ENCODE results near the gene TENM4.

TENM4 gene

DNA sequence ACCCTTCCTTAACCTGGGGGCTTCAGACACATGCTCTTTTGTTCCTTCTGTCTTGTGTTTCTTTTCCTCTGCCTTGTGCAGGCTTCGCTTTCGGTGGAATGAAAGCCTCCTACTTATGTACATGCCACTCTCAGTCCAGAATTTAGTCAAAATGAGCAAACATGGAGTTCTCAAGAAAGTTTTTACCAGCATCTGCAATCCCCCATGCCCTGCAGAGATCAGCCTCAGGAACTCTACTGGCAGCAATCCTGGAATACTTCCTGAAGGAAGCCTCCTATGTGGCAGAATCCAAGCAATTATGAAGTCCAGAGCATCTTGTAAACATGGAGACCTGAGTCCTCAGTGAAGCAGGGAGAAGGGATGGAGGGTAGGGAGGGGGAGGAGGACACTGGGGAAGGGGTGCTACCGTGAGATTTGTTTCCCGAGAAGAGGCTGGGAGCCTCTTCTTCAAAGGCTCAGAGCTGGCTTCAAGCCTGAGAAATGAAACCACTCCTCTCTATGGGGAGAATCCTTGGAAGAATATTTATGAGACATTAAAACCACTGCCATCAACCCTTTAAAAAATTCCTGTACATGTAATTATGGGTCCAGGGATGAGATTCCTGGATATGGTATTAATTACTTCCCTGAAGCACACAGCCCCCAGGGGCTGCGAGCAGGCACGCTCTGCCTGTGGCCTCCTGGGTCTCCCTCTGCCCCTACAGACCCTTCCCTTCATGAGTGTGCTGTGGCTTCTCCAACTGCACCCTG, 58.4 kb downstream of the TENM4 start:
- DNase-seq, result no peak

DNA sequence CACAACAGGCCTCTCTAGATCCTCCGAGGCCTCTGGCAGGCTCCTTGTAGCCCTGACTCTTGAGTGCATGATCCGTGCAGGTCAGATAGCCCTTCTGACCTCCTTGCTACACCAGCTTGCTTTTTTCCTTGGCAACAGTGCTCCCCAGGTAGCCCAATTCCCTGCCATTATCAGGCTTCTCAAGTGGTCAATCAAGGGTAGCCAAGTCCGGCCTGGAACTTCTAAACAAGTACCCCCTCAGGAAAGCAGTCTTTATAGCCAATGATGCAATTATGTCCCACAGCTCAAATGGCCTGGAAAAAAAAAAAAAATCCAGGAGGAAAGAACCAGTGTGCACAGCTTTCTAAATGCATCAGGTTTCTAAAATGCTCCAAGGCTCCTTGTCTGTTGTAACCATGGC, 59.8 kb downstream of the TENM4 start:
- DNase-seq, result no peak

DNA sequence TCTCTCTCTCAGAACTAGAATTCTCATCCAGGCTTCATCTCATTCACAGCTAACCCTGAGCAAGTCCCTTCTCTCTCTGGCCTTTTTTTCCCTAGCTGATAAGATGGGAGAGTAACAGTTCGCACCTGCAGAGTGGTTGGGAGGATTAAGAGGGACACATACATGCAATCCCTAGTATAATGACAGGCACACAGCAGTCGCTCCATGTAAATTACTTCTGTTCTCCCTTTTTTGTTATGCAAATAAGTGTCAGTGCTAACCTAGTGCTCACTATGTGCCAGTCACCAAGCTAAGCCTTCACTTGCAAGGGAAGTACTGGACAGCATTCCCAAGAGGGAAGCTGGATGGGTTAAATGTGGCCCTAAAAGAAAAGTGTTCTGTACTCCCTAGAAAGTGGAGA, 63.4 kb downstream of the TENM4 start:
- no peak for DNase-seq

DNA sequence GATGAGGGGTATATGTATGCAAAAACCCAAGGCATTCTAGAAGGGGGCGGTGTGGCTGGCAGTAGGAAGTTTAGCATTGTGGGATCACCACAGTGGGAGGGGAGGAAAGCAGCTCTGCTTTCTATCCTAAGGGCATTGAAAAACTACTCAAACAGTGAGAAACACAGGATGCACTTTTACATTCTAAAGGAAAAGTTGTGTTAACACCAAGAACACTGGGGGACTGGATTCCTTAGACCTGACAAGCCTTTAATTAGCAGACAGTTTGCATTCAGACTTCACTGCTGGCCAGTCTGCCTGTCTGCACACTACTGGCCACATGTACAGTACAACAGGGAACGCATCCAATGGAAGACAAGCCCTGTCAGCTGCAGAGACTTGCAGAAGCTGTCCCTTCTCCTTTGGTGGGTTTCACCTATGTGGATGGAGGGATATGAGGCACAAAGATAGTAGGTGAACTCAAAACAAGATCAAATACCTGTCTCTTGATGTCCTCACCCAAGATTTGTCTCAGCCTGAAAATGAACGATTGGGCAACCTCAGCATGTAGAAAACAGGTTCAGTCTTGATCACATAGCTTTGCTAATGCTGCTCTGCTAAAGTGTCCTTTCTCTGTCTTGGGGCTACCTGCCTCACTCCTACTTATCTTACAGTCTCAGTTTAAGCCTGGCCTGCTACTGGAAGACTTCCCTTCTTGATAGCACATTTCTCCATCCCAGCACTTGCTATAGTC, 64.8 kb downstream of the TENM4 start:
- no peak for DNase-seq

- DNase-seq, result no peak
Observed at GRCh38 chr11:79374727-79375126, 66.1 kb downstream of the TENM4 start.

- DNase-seq, result no peak
Observed at GRCh38 chr11:79371724-79372123, 69.1 kb downstream of the TENM4 start.

DNA sequence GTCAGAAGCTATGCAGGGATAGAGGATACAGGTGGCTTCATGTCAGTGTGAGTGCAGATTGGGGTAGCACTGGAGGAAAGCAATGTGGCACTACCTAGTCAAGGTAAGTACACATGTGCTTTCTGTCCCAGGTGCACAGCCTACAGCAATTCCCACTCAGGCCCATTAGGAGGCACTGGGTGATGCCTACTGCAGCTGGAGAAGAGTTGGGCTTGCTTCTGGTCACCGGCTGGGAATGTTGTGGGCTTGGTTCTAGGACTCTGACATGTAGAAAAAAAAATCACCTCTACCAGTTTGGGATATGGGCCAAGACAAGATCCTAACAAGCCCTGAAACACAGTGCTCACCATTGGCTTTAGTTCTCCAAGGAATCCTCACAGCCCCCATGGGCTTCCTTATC, 69.7 kb downstream of the TENM4 start:
- DNase-seq, result no peak

DNA sequence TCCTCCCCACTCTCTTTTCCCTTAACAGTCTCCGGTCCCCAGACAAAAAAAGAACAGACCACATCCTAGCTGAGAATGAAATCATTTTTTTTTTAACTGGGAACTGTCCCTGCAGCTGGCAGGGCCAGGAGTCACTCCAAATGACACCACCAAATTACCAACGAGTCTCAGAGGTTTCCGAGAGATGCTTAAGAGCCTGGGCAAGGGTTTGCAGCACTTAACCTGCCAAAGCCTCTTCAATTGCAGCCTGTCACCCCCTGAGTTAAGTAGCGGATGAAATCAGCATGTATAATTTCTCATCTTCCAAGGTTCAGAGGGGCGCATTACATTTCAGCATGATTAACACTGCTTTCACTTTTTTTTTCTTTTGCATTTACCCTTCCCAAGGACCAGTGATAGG, 71.8 kb downstream of the TENM4 start:
- no peak for DNase-seq

GRCh38 chr11:79367844-79368243, 73.0 kb downstream of the TENM4 start:
- no peak for DNase-seq

DNA sequence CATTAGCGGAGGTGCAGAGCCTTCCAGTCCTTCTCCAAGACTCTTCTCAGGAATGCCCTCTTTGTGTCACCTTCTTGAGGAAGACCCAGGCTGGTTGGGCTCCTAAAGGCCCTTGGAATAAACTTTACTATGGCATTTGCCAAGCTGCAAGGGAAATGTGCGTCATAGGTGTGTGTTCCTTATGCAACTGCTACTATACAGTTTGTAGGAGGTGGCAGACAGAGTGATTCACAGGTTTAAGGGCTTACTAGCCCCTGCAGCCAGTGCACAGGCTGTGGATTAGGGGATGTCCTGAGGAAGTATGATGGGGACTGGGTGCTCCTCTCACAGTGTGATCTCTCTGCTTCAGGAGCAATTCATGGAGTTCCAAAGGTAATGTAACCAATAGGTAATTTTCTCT, 74.6 kb downstream of the TENM4 start:
- DNase-seq, result no peak

DNA sequence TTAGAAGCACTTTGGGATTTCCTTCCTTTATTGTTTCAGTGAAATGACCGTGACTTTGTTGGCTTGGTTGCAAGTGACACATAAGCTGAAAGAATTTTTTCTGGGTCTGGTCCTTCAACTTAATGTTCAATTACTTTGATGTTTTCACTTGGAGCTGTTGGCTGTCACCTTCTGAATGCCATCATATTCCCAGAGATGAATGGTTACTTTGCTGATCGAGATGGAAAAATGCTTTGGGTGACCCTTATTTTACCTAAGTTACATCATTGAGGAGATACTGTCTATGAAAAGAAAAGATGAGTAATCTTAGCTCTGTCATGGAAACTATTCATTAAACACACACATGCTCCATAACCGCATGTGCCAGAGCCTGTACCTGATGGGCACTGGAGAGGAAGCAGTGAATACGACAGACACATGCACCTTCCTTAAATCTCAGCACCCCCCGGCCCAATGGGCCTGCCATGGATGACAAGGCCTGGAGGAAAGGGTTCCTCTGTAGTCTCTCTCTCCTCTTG, 76.9 kb downstream of the TENM4 start:
- DNase-seq, result no peak

DNA sequence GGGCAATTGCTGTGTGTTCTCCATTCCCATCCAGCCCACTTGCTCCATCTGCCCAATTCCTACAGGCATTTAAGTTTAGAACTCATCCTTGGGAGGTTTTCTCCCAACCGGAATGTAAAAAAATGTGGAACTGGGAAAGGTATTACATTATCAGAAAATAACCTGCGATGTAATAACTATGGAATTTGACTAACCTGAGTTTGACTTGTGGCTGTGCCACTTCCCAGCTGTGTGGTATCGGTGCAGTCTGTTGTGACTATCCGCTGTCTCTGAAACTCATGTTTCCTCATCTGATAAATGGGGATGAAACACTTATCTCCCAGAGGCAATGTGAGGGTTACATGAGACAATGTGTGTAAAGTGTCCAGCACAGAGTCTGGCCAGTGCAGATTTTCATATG, 77.6 kb downstream of the TENM4 start:
- no peak for DNase-seq

DNA sequence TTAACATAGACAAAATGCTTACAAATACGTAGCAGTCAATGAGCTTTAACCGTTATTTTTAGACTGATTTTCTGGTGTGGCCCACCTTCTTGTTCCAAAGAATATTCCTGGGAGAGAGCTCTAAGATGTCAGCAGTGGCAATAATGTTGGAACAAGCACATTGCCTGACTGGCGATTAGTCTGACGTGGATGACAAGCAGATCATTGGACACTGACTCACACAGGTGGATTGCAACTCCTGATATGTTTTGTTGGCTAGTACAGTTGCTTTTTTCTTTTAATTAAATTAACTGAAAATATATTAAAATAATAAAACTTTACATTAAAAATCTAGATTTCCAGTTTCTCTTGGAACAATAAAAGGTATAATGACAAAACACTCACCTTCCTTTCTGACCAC, 78.0 kb downstream of the TENM4 start:
- no peak for DNase-seq

GRCh38 chr11:79362206-79362757, 78.5 kb downstream of the TENM4 start:
- no peak for DNase-seq

DNA sequence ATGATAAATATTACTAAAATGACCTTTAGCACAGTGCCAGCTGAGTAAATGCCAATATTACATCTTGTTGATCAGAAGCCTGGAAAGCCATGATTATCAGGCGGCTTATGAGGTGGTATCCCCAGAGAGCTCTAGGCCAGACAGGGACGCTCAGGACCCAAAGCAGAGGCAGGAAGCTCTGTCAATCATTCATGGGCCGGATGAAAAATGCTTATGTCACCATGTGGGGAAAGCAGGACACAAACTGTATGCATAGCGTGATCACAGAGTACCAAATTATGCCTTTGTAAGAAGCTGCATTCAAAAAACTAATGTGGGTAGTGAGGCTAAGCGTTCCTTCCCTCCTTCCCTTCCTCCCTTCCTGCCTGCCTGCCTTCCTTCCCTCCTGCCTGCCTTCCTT, 82.6 kb downstream of the TENM4 start:
- no peak for DNase-seq

DNA sequence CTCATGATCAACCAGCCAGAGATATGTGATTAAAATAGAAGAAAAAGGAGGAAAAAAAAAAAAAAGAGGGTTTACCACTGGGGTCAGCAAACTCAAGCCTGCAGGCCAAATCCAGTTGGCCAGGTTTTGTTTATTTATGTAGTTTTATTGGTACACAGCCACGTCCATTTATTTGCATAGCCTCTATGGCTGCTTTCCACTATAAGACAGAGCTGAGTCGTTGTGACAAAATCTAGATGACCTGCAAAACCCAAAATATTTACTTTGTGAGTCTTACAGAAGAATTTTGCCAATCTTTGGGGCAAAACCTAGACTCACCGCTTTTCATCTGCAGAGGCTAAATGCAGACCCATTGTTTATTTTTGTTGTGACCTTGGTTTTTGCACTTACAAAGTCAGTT, 87.1 kb downstream of the TENM4 start:
- no peak for DNase-seq

DNA sequence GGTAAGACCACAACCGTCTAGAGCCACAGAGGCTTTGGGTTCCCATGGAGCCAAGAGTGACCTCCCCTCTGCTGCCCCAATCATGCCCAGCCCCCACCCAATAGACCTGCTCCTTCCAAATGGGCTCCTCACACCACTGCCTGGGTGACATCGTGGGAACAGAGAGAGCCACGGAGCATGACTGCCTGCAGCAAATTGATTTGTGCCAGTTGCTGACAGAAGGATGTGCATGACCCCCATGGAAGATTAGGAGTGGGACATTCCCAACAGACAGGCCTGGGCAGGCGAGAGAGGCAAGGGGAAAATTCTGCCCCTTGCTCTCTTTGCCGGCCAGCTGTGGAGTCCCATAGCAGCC, 88.5 kb downstream of the TENM4 start:
- DNase-seq, result no peak

- no peak for DNase-seq
Observed at GRCh38 chr11:79348976-79349682, 91.7 kb downstream of the TENM4 start.

GRCh38 chr11:79346021-79346420, 94.8 kb downstream of the TENM4 start:
- DNase-seq, result no peak

- no peak for DNase-seq
Observed at GRCh38 chr11:79344753-79345294, 96.0 kb downstream of the TENM4 start.

DNA sequence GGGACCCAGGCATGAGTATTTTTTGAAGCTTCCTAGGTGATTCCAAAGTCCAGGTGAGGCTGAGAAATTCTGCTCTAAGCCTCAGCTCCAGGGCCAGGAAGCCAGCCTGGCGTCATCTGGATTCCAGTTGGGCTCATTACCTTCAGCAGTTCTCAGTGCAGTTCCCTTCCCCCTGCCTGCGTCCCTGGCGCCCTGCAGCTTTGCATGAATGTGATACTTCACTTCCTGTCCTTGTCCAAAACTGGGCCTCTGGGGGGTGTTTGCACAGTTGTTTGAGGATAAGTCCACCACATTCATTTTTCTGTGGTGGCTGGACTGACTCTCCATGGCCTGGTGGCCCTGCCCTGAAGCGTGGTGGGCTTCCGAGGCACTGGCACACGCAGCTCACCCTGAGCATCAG, 98.1 kb downstream of the TENM4 start:
- DNase-seq, result no peak

- DNase-seq, result no peak
Observed at GRCh38 chr11:79342236-79342635, 98.6 kb downstream of the TENM4 start.

GRCh38 chr11:79340535-79340934, 100.3 kb downstream of the TENM4 start:
- no peak for DNase-seq
